ENCODE data around the gene ESR2.
A peak's percentile ranks its signal among the peaks of the same experiment; 100 is the strongest.

ESR2 gene

DNA sequence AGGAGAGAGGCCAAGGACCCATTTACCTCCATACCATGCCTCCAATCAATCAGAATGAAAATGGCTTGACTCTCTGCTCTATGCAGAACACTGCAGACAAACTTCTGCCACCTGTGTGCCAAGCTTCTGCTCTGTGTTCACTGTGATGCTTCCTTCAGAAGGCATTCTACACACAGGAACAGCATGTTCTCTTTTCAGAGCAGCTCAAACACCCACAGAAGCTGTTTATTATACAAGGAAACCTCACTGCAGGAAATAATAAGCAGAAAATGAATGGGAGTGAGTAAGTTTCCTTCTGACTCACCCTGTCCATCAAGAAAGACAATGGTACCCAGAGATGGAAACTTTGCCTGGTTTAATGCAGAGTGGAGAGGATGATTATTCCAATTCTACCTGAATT, 2.4 kb upstream of the ESR2 start:
- no peak overlapping the region for H3K4me3 ChIP-seq (ENCODE audit: low read depth, low read length)
- DNase-seq, result peak; percentile 2
- in situ Hi-C loops (cut with HindIII; ENCODE audit: low pct_ligation_motif_present, low sequenced_read_pairs), result no loop called here

DNA sequence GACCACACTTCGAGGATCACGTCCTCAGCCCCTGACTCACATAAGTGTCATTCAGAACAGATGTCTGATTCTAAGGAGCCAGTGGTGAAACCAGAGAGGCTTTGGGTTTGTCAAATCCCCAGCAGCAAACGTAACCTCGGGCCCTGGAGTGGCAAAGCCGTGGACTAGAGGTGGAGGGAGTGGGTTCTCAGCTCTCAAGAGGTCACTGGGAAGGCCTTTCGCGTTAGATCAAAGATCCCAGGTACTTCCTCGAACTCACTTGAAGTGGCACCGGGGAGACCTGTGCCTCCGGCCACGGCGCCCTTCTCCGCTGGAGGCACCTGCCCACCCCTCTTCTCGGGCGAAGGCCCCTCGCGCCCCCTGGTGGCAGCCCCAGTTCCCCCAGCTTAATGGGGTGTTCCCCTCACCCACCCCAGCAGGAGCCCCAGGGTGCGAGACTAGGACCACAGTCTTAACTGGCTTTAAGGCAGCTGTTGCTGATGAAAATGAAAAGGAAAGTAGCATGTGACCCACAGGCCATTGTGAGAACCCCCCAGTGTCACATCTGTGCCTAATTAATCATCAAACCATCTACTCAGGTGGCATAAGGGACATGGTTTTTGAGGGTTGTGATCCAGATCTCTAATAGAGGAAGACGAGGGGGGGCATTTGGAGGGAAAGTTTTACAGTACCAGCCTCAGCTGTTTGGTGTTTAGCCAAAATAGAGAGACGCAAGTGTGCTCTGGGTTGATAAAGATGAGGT, 672 bp upstream of the ESR2 start:
- Histone ChIP-seq H3K36me3 (replicated peaks) (no peaks in the 10 kb centered on the region), H3K4me3 (ENCODE audit: low read depth, low read length) (peak overlapping the region; percentile 51), H3K27me3 (replicated peaks) (no peaks in the 10 kb centered on the region), H3K27ac (no peak overlapping the region)
- peak; percentile 38 for DNase-seq
- in situ Hi-C loops (cut with HindIII; ENCODE audit: low pct_ligation_motif_present, low sequenced_read_pairs), result no loop called here
- TF ChIP-seq, protein P1, sequence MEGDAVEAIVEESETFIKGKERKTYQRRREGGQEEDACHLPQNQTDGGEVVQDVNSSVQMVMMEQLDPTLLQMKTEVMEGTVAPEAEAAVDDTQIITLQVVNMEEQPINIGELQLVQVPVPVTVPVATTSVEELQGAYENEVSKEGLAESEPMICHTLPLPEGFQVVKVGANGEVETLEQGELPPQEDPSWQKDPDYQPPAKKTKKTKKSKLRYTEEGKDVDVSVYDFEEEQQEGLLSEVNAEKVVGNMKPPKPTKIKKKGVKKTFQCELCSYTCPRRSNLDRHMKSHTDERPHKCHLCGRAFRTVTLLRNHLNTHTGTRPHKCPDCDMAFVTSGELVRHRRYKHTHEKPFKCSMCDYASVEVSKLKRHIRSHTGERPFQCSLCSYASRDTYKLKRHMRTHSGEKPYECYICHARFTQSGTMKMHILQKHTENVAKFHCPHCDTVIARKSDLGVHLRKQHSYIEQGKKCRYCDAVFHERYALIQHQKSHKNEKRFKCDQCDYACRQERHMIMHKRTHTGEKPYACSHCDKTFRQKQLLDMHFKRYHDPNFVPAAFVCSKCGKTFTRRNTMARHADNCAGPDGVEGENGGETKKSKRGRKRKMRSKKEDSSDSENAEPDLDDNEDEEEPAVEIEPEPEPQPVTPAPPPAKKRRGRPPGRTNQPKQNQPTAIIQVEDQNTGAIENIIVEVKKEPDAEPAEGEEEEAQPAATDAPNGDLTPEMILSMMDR (IDR thresholded peaks at IDR 0.05; ENCODE audit: low read depth, low read length, missing control alignments), result peak; percentile 95

More for the DNA sequence above, 2.4 kb upstream of the ESR2 start:
- no peak overlapping the region for H3K27ac ChIP-seq
- H3K27me3 ChIP-seq (replicated peaks), result no peaks in the 10 kb centered on the region
- TF ChIP-seq, protein P1 (IDR thresholded peaks at IDR 0.05; ENCODE audit: low read depth, low read length, missing control alignments), result no peak
- no peaks in the 10 kb centered on the region for H3K36me3 ChIP-seq (replicated peaks)

DNA sequence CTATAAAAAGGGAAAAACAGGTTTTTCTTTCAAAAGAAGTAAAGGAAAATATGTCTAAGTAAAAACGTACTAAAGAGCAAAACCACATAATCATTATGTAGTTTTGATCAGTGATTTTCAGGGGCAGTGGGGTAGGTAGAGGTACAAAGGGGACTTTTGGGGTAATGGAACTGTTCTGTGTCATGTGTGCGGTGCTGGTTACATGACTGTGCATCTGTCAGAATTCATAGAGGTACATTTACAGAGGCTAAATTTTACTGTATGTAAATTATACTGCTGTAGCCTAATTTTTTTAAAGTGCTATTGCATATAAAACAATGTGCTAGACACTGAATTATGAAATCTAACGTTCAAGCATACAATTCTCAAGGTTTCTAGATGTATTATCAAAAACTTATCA, 2.0 kb downstream of the ESR2 start:
- in situ Hi-C loops (cut with HindIII; ENCODE audit: low pct_ligation_motif_present, low sequenced_read_pairs), result no loop called here
- no peak overlapping the region for H3K4me3 ChIP-seq (ENCODE audit: low read depth, low read length)
- DNase-seq, result no peak
- TF ChIP-seq, protein P1 (IDR thresholded peaks at IDR 0.05; ENCODE audit: low read depth, low read length, missing control alignments), result no peak
- H3K27me3 ChIP-seq (replicated peaks), result no peaks in the 10 kb centered on the region
- no peaks in the 10 kb centered on the region for H3K36me3 ChIP-seq (replicated peaks)
- no peak overlapping the region for H3K27ac ChIP-seq

DNA sequence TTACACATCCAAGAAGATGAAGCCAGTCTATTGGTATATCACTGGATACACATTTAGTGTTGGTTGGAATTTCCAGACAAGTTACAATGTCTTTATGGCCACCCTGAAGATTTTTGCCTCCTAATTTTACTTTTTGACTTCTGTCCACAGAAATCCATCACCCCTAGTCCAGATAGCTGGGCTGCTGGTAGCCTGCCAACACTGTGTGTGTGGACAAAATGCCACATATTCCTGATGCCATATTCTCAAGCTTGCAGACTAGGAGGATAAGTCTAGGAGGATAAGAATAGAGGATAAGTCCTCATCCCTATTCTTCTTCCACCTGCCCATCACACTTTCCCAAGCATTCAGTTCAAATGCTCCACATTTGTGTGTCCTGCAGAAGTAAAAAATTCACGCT, 4.6 kb downstream of the ESR2 start:
- H3K27ac ChIP-seq, result no peak overlapping the region
- H3K36me3 ChIP-seq (replicated peaks), result no peaks in the 10 kb centered on the region
- in situ Hi-C loops (cut with HindIII; ENCODE audit: low pct_ligation_motif_present, low sequenced_read_pairs), result no loop called here
- no peak for DNase-seq
- TF ChIP-seq, protein P1 (IDR thresholded peaks at IDR 0.05; ENCODE audit: low read depth, low read length, missing control alignments), result no peak
- H3K4me3 ChIP-seq (ENCODE audit: low read depth, low read length), result no peak overlapping the region
- no peaks in the 10 kb centered on the region for H3K27me3 ChIP-seq (replicated peaks)

DNA sequence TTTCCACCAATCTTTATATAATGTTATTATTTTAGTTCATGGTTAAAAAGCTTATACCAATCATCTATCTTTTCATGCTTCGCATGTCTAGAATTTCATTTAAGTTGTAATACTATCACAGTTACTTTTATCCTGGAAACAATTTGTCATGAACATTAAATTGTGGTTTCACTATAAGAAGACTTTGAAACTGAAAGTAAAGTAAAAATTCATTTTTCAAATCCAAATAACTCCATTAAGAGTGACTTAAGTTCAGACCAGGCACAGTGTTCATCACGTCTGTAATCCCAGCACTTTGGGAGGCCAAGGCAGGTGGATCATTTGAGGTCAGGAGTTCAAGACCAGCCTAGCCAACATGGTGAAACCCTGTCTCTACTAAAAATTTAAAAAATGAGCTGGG, 12.4 kb downstream of the ESR2 start:
- Histone ChIP-seq H3K36me3 (replicated peaks) (no peaks in the 10 kb centered on the region), H3K27me3 (replicated peaks) (no peaks in the 10 kb centered on the region), H3K4me3 (ENCODE audit: low read depth, low read length) (no peak overlapping the region), H3K27ac (no peak overlapping the region)
- DNase-seq, result no peak
- in situ Hi-C loops (cut with HindIII; ENCODE audit: low pct_ligation_motif_present, low sequenced_read_pairs), result no loop called here
- TF ChIP-seq, protein P1 (IDR thresholded peaks at IDR 0.05; ENCODE audit: low read depth, low read length, missing control alignments), result no peak

Measured in brain microvascular endothelial cell (primary cell).